Suprapubic skin (tissue), 4 donors: Measurements from ENCODE around the gene KRR1. TPM values are rescaled to one million over a fixed set of nuclear protein-coding genes. Genes with fewer than 3 reads are reported as not detected.

Experiments
- DNase-seq, 2 donors: peaks; one replicate each; pipeline ENCODE4 v3.0.0-alpha.2; 2019; ENCODE audit warnings: low spot score in 2 of 2
- H3K27ac ChIP-seq: fragments of 200-600 bp; sonication (generic); one replicate; pipeline ENCODE4 v1.5.1; 2019
- H3K27me3 ChIP-seq: fragments of 200-600 bp; sonication (generic); one replicate; pipeline ENCODE4 v1.5.1; 2019
- H3K36me3 ChIP-seq: fragments of 200-600 bp; sonication (generic); one replicate; pipeline ENCODE4 v1.5.1; 2019
- H3K4me1 ChIP-seq: fragments of 200-600 bp; sonication (generic); one replicate; pipeline ENCODE4 v1.5.1; 2019
- H3K4me3 ChIP-seq: fragments of 200-600 bp; sonication (generic); one replicate; pipeline ENCODE4 v1.5.1; 2019; ENCODE audit warnings: mild to moderate bottlenecking
- H3K9me3 ChIP-seq: fragments of 200-600 bp; sonication (generic); one replicate; pipeline ENCODE4 v1.5.1; 2019
- CTCF ChIP-seq, 2 donors: fragments of 200-600 bp in 1 of 2; fragments of 450-650 bp in 1 of 2; sonication (generic) in 1 of 2; IDR thresholded peaks; one replicate each; pipeline ENCODE4 v1.5.1; 2016 to 2019; ENCODE audit warnings: antibody characterized with exemption in 2 of 2, mild to moderate bottlenecking in 1 of 2, moderate library complexity in 1 of 2
- EP300 ChIP-seq: sonication (generic); formaldehyde crosslinking; IDR thresholded peaks from one replicate; pipeline ENCODE4 v1.6.1; 2017; ENCODE audit warnings: antibody characterized with exemption
- POLR2A ChIP-seq, 2 donors: fragments of 450-650 bp; IDR thresholded peaks; one replicate each; pipeline ENCODE4 v1.6.1; 2017; ENCODE audit warnings: antibody characterized with exemption in 2 of 2, mild to moderate bottlenecking in 2 of 2, moderate library complexity in 2 of 2
- POLR2AphosphoS5 ChIP-seq, 3 donors: sonication (generic); formaldehyde crosslinking; IDR thresholded peaks; one replicate each; pipeline ENCODE4 v1.6.1; 2017; ENCODE audit warnings: antibody characterized with exemption in 3 of 3
- WGBS: methylation state at CpG from one replicate; pipeline ENCODE4 v1.1.5; 2018; 5-methylcytosine and 5-hydroxymethylcytosine counted together
- total RNA-seq, 4 donors: library from RNA; depleted of rRNA; stranded (reverse); fragments of >200 nt; gene quantifications; one replicate each; pipeline ENCODE4 v1.1.0, GENCODE V29; 2016

Gene KRR1
- total RNA-seq, 4 donors from 2014 or later: 34.6 to 56.5 (median 39.1) TPM

- Histone ChIP-seq H3K27me3 (no peaks in the 10 kb centered on the region), H3K27ac (no peak overlapping the region), H3K4me3 (no peak overlapping the region), H3K36me3 (no peaks in the 10 kb centered on the region), H3K4me1 (no peaks in the 10 kb centered on the region), H3K9me3 (no peaks in the 10 kb centered on the region)
- DNase-seq: no peak
- no peak for TF ChIP-seq EP300
- 75% methylated on average over 1 of the region's 1 CpG for WGBS
These were observed 43.1 kb upstream of the KRR1 start for GRCh38 chr12:75554556-75554880.

GRCh38 chr12:75553836-75554555 is 42.6 kb upstream of the KRR1 start:
- Histone ChIP-seq H3K4me1 (no peaks in the 10 kb centered on the region), H3K9me3 (no peaks in the 10 kb centered on the region), H3K36me3 (no peaks in the 10 kb centered on the region), H3K4me3 (no peak overlapping the region), H3K27me3 (no peaks in the 10 kb centered on the region), H3K27ac (no peak overlapping the region)
- no peak for DNase-seq
- TF ChIP-seq POLR2A (IDR thresholded peaks at IDR 0.05): no peak
- no peak for TF ChIP-seq EP300
- TF ChIP-seq CTCF (IDR thresholded peaks at IDR 0.05): no peak
- TF ChIP-seq POLR2AphosphoS5 (IDR thresholded peaks at IDR 0.05): no peak
- 54% methylated on average over 3 of the region's 3 CpGs for WGBS

- TF ChIP-seq EP300 (no peak), POLR2A (IDR thresholded peaks at IDR 0.05) (no peak), POLR2AphosphoS5 (IDR thresholded peaks at IDR 0.05) (no peak), CTCF (IDR thresholded peaks at IDR 0.05) (no peak)
- Histone ChIP-seq H3K4me3 (no peak overlapping the region), H3K4me1 (no peaks in the 10 kb centered on the region), H3K27me3 (no peaks in the 10 kb centered on the region), H3K9me3 (no peaks in the 10 kb centered on the region), H3K27ac (no peak overlapping the region), H3K36me3 (no peaks in the 10 kb centered on the region)
- DNase-seq: no peak
- 85% methylated on average over 1 of the region's 1 CpG for WGBS
These were observed 42.0 kb upstream of the KRR1 start for GRCh38 chr12:75553398-75553797.

- H3K36me3 ChIP-seq: no peaks in the 10 kb centered on the region
- no peak overlapping the region for H3K27ac ChIP-seq
- no peaks in the 10 kb centered on the region for H3K27me3 ChIP-seq
- no peak for TF ChIP-seq EP300
- no peak overlapping the region for H3K4me3 ChIP-seq
- no peaks in the 10 kb centered on the region for H3K4me1 ChIP-seq
- H3K9me3 ChIP-seq: no peaks in the 10 kb centered on the region
- DNase-seq: no peak
These were observed 40.1 kb upstream of the KRR1 start for GRCh38 chr12:75551477-75551876.

GRCh38 chr12:75550401-75551240 is 39.2 kb upstream of the KRR1 start:
- H3K9me3 ChIP-seq: no peaks in the 10 kb centered on the region
- H3K27ac ChIP-seq: no peak overlapping the region
- H3K4me1 ChIP-seq: no peaks in the 10 kb centered on the region
- TF ChIP-seq POLR2AphosphoS5 (IDR thresholded peaks at IDR 0.05) (no peak), EP300 (no peak), POLR2A (IDR thresholded peaks at IDR 0.05) (no peak), CTCF (IDR thresholded peaks at IDR 0.05) (no peak)
- DNase-seq: no peak
- H3K36me3 ChIP-seq: no peaks in the 10 kb centered on the region
- WGBS: 43% methylated on average over 8 of the region's 8 CpGs
- no peaks in the 10 kb centered on the region for H3K27me3 ChIP-seq
- no peak overlapping the region for H3K4me3 ChIP-seq

- TF ChIP-seq POLR2A (IDR thresholded peaks at IDR 0.05) (no peak), EP300 (no peak), CTCF (IDR thresholded peaks at IDR 0.05) (no peak), POLR2AphosphoS5 (IDR thresholded peaks at IDR 0.05) (no peak)
- Histone ChIP-seq H3K27ac (no peak overlapping the region), H3K4me3 (no peak overlapping the region), H3K9me3 (no peaks in the 10 kb centered on the region), H3K27me3 (no peaks in the 10 kb centered on the region), H3K4me1 (no peaks in the 10 kb centered on the region), H3K36me3 (no peaks in the 10 kb centered on the region)
- no peak for DNase-seq
- WGBS: 76% methylated on average over 2 of the region's 2 CpGs
These were observed 38.6 kb upstream of the KRR1 start for GRCh38 chr12:75549989-75550388.
